ENCODE data around the gene PLOD2. TPM values are rescaled to one million over a fixed set of nuclear protein-coding genes. Genes with fewer than 3 reads are reported as not detected.
"Not testable (repeated sequence)": the region's sequence is repeated elsewhere in the genome, so short reads cannot be mapped to it uniquely, and the experiment has no call there.

The PLOD2 gene
- total RNA-seq, 2 experiments from 2014 or later: 1.2 to 1.3 TPM

DNA sequence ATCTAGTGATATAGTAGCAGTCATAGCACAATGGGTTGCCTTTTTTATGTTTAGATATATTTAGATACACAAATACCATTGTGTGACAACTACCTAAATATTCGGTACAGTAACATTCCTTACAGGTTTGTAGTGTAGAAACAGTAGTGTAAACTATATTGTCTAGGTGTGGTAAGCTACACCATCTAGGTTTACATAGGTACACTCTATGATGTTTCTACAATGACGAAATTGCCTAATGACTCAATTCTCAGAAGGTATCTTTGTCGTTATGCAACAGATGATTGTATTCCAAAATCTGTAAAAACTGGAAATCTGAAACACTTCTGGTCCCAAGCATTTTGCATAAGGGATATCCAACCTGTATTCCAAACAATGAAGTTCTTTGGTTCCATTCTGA lies 24.3 kb downstream of the PLOD2 start:
- peaks cover 4% of the 10 kb centered on the region for H3K27me3 Mint-ChIP-seq
- no peaks in the 10 kb centered on the region for H3K36me3 Mint-ChIP-seq
- H3K4me1 Mint-ChIP-seq: no peaks in the 10 kb centered on the region
- H3K9me3 Mint-ChIP-seq: no peaks in the 10 kb centered on the region
- no peak for DNase-seq
- no peak overlapping the region for H3K4me3 Mint-ChIP-seq
- H3K27ac Mint-ChIP-seq: no peak overlapping the region

DNA sequence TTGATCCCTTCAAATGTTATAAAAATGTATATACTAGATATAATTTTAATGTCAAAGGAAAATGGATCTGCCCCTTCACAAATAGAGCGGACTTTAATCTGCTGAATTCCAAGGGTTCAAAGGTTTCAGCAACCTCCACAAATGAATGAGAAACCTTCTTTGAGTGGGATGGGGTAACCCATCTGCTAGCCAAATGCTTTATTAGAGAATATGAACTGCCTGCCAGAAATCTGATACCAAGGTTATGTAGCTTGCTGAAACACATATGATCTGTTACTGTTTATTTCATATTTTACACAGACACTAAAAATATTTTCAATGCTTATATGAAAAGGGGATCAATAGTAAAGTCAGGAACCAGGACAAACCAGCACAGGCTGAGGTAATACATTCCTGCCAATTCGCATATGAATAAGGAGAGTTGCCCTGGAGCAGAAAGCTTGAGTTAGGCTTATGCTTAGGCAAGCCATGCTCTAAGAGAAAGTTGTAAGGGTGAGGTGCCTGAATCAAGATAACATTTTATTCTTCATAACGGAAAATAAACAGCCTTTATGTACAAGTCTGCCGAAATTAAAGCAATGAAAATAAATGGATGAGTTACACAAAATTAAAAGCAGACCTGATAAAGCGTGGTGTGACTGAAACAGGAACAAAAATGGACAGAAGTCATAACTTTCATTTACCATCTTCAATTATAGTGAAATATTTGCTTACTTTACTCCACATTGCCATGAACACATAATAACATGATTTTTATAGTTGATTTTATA lies 26.5 kb downstream of the PLOD2 start:
- H3K27me3 Mint-ChIP-seq: peaks cover 4% of the 10 kb centered on the region
- H3K4me1 Mint-ChIP-seq: no peaks in the 10 kb centered on the region
- H3K36me3 Mint-ChIP-seq: no peaks in the 10 kb centered on the region
- no peaks in the 10 kb centered on the region for H3K9me3 Mint-ChIP-seq
- H3K4me3 Mint-ChIP-seq: no peak overlapping the region
- H3K27ac Mint-ChIP-seq: no peak overlapping the region
- DNase-seq: no peak

DNA sequence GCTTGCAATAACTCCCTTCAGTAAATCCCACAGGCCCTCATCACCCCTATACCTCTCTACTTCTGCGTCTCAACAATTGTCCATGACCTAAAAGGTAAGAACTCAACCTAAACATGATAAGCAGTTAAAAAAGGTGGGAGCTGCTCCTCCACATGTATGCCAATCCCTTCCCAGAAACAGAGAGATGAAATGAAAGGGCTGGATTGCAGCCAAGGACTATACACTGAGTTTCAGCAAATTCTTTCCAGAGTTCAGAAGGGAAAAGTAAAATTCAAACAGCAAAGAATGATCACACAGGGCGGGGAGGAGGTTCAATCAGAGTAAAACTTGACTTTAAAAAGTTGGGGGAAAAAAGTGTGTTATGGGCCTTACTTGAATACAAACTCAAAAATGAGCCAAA lies 27.5 kb downstream of the PLOD2 start:
- Mint-ChIP-seq H3K9me3 (no peaks in the 10 kb centered on the region), H3K4me3 (no peak overlapping the region), H3K4me1 (no peaks in the 10 kb centered on the region), H3K27me3 (peaks cover 4% of the 10 kb centered on the region), H3K36me3 (no peaks in the 10 kb centered on the region), H3K27ac (no peak overlapping the region)
- no peak for DNase-seq

- peaks cover 4% of the 10 kb centered on the region for H3K27me3 Mint-ChIP-seq
- DNase-seq: no peak
- no peak overlapping the region for H3K27ac Mint-ChIP-seq
- no peaks in the 10 kb centered on the region for H3K4me1 Mint-ChIP-seq
- no peaks in the 10 kb centered on the region for H3K9me3 Mint-ChIP-seq
- H3K36me3 Mint-ChIP-seq: no peaks in the 10 kb centered on the region
- H3K4me3 Mint-ChIP-seq: no peak overlapping the region
Measured at GRCh38 chr3:146131616-146132410, 29.2 kb downstream of the PLOD2 start.

DNA sequence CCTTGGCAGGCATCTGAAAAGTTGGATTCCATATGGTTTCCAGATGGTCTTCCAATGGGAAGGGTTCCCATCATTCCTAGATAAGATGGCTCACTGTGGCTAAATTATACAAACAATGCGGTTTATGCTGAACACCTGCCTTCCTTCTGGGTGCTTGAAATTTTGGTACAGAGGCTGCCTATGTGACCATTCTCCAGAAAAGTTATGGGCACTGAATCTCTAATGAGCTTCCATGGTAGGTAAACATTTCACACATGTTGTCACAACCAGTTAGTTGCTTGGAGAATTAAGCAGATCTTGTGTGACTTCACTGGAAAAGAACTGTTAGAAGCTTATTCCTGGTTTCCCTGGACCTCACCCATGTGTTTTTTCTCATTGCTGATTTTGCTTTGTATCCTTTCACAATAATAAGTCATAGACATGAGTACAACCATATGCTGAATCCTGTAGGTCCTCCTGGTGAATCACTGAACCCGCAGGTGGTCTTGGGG lies 30.1 kb downstream of the PLOD2 start:
- Mint-ChIP-seq H3K27me3 (peaks cover 4% of the 10 kb centered on the region), H3K4me1 (no peaks in the 10 kb centered on the region), H3K9me3 (no peaks in the 10 kb centered on the region), H3K27ac (no peak overlapping the region), H3K4me3 (no peak overlapping the region), H3K36me3 (no peaks in the 10 kb centered on the region)
- no peak for DNase-seq

DNA sequence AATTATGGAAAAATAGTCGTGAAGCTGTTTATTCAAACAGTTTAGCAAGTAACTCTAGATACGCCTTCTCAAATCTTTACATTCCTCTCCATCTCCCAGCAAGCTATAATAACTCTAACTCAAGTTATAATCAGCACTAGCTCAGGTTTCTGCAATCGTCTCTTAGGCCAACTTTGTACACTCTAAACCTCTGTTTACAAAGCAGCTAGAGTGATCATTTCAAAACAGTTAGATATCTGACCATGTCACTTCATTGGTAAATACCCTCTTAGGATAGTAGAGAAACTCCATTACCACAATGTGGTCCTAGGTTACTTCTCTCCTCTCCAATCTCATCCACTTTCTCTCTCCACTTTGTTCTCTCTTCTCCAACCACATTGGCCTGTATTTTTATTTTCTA lies 31.2 kb downstream of the PLOD2 start:
- Mint-ChIP-seq H3K4me3 (no peak overlapping the region), H3K27ac (no peak overlapping the region), H3K27me3 (peaks cover 4% of the 10 kb centered on the region), H3K36me3 (no peaks in the 10 kb centered on the region), H3K9me3 (no peaks in the 10 kb centered on the region), H3K4me1 (no peaks in the 10 kb centered on the region)
- no peak for DNase-seq

DNA sequence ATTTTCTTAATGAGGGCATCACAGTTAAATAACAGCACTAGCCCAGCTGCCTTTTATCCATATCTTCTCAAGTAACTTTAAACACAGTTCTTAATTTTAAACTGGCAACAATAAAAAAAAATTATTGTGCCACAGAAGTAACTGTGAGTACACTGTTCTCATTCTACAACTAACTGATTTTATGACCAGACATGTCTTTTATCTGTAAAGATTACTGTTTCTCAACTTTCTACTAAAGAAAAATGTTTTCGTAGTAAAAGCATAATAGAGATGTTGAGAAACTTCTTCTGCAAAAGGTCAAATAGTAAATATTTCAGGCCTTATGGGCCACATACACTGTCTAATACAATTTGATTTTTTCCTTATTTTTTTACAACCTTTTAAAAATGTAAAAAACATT lies 32.0 kb downstream of the PLOD2 start:
- Mint-ChIP-seq H3K36me3 (no peaks in the 10 kb centered on the region), H3K4me1 (no peaks in the 10 kb centered on the region), H3K27me3 (peaks cover 4% of the 10 kb centered on the region), H3K4me3 (no peak overlapping the region), H3K27ac (no peak overlapping the region), H3K9me3 (no peaks in the 10 kb centered on the region)
- DNase-seq: no peak

GRCh38 chr3:146128179-146128578 lies 32.8 kb downstream of the PLOD2 start:
- Mint-ChIP-seq H3K27ac (no peak overlapping the region), H3K27me3 (peaks cover 4% of the 10 kb centered on the region), H3K4me3 (no peak overlapping the region), H3K36me3 (no peaks in the 10 kb centered on the region), H3K4me1 (no peaks in the 10 kb centered on the region), H3K9me3 (no peaks in the 10 kb centered on the region)
- no peak for DNase-seq

GRCh38 chr3:146125951-146126350 lies 35.0 kb downstream of the PLOD2 start:
- Mint-ChIP-seq H3K27ac (no peak overlapping the region), H3K36me3 (no peaks in the 10 kb centered on the region), H3K4me3 (no peak overlapping the region), H3K27me3 (peaks cover 3% of the 10 kb centered on the region), H3K9me3 (peaks cover 1% of the 10 kb centered on the region), H3K4me1 (no peaks in the 10 kb centered on the region)
- DNase-seq: no peak

DNA sequence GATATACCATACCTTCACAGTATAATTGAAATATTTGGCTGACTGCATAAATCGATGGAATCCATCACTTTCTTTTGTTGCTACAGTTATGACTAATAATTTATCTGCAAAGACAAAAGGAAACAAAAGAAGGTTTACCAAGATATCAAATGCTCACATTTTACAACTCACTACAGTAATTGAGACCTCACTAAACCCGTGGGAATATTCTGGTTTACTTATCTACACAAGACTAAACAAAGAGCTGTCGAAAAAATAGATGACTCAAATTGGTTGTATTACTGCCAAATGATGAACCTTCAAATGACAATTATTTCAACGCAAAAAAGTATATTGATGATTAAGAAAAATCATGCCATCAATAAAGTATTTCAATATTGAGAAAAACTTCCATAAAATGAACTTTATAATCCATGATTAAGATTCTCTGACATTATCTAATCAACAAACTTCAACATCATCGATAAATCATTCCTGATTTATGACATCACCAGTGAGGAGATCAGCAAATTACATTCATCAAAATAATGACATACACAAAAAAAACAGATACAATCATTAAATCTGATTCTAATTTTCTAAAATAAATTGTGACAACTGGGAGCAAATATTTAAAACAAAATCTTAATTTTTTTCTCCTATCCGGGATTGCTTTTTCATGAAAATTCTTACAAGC lies 36.7 kb downstream of the PLOD2 start:
- Mint-ChIP-seq H3K4me3 (no peak overlapping the region), H3K9me3 (peaks cover 1% of the 10 kb centered on the region), H3K4me1 (no peaks in the 10 kb centered on the region), H3K36me3 (no peaks in the 10 kb centered on the region), H3K27me3 (peaks cover 3% of the 10 kb centered on the region), H3K27ac (no peak overlapping the region)
- DNase-seq: no peak

DNA sequence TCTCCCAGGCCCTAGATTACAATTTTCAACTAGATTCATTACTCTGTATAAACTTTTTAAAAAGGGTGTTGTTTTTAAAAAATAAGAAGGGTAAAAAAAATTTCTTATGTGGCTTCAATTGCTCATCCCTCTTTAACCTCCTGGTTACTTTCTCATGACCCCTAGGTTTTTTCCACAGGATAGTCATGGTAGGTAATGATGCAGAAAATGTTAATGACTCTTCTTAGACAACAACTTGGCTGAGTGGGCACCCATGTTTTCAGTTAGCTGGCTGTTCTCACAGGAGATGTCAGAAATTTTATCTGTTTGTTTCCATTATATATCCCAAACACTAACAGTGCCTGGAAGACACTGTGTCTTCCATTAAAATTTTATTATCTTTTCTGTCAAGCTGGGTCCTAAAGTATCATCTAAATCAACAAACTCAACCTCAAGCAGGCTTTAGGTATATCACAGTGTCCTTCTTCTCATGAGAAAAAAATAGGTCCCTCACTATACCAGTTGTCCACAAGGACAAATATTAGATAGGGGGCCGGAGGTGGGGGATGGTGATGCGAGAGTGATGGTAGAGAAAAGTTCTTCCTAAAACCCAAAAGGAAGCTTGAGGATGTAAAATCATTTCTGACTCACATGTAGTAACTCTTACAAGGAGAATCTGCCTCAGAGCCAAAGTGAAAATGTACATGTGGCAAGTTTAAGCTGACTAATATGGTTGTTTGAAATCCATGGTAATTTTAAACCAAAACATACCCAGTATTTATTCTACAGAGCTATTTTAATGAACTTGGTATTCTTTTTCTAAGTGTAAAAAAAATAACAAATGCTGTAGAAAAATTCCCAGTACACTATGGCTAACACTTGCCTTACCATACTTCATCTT lies 43.3 kb downstream of the PLOD2 start:
- Mint-ChIP-seq H3K36me3 (no peaks in the 10 kb centered on the region), H3K27ac (no peak overlapping the region), H3K4me3 (no peak overlapping the region), H3K9me3 (peaks cover 15% of the 10 kb centered on the region), H3K27me3 (no peaks in the 10 kb centered on the region), H3K4me1 (no peaks in the 10 kb centered on the region)
- no peak for DNase-seq

GRCh38 chr3:146115619-146116018 lies 45.4 kb downstream of the PLOD2 start:
- Mint-ChIP-seq H3K36me3 (peaks cover 2% of the 10 kb centered on the region), H3K4me1 (no peaks in the 10 kb centered on the region), H3K9me3 (peaks cover 16% of the 10 kb centered on the region), H3K27ac (no peak overlapping the region), H3K4me3 (no peak overlapping the region), H3K27me3 (no peaks in the 10 kb centered on the region)
- DNase-seq: no peak

GRCh38 chr3:146113804-146114203 lies 47.2 kb downstream of the PLOD2 start:
- not testable (repeated sequence) for DNase-seq, H3K27me3 Mint-ChIP-seq, H3K4me1 Mint-ChIP-seq

GRCh38 chr3:146111337-146111736 lies 49.6 kb downstream of the PLOD2 start:
- DNase-seq: no peak
- H3K27me3 Mint-ChIP-seq: no peaks in the 10 kb centered on the region
- no peak overlapping the region for H3K27ac Mint-ChIP-seq

More at GRCh38 chr3:146113804-146114203, 47.2 kb downstream of the PLOD2 start:
- not testable (repeated sequence) for H3K27ac Mint-ChIP-seq, H3K36me3 Mint-ChIP-seq, H3K4me3 Mint-ChIP-seq
- H3K9me3 Mint-ChIP-seq: peaks cover 16% of the 10 kb centered on the region

More at GRCh38 chr3:146111337-146111736, 49.6 kb downstream of the PLOD2 start:
- peaks cover 16% of the 10 kb centered on the region for H3K9me3 Mint-ChIP-seq
- no peak overlapping the region for H3K4me3 Mint-ChIP-seq
- peaks cover 2% of the 10 kb centered on the region for H3K36me3 Mint-ChIP-seq
- H3K4me1 Mint-ChIP-seq: no peaks in the 10 kb centered on the region
